ENCODE results near the gene CCDC112.
"Not testable (repeated sequence)": the region's sequence is repeated elsewhere in the genome, so short reads cannot be mapped to it uniquely, and the experiment has no call there.

The CCDC112 gene

GRCh38 chr5:115330830-115331229, 34.4 kb upstream of the CCDC112 start:
- DNase-seq (ENCODE audit: low spot score): no peak
- ChIA-PET CTCF (interaction anchor here (0.9 kb wide), 1 partner anchor 245 kb away, joined by 3 read pairs; no protein-coding TSS in a partner anchor), POLR2A (ENCODE audit: low non-redundant PET) (no interaction called here)
- no peak for TF ChIP-seq CTCF (conservative IDR thresholded peaks at IDR 0.05; ENCODE audit: low read depth)
- no peak overlapping the region for H3K27ac ChIP-seq

- CTCF ChIA-PET: no interaction called here
- no peak for TF ChIP-seq CTCF (conservative IDR thresholded peaks at IDR 0.05; ENCODE audit: low read depth)
- POLR2A ChIA-PET (ENCODE audit: low non-redundant PET): no interaction called here
- H3K27ac ChIP-seq: no peak overlapping the region
- DNase-seq (ENCODE audit: low spot score): no peak
Observed at GRCh38 chr5:115329475-115329874, 33.0 kb upstream of the CCDC112 start.

- POLR2A ChIA-PET (ENCODE audit: low non-redundant PET); CTCF ChIA-PET; H3K27ac ChIP-seq; DNase-seq (ENCODE audit: low spot score): not testable (repeated sequence)
Observed at GRCh38 chr5:115328617-115329274, 32.3 kb upstream of the CCDC112 start.

- ChIA-PET POLR2A (ENCODE audit: low non-redundant PET) (no interaction called here), CTCF (interaction anchor here (0.6 to 0.9 kb wide), 2 partner anchors 18 to 107 kb away, joined by 3 read pairs; no protein-coding TSS in a partner anchor)
- DNase-seq (ENCODE audit: low spot score): no peak
- TF ChIP-seq CTCF (conservative IDR thresholded peaks at IDR 0.05; ENCODE audit: low read depth): no peak
- no peak overlapping the region for H3K27ac ChIP-seq
Observed at GRCh38 chr5:115325296-115325959, 29.0 kb upstream of the CCDC112 start.

GRCh38 chr5:115324021-115324420, 27.6 kb upstream of the CCDC112 start:
- no peak overlapping the region for H3K27ac ChIP-seq
- CTCF ChIA-PET: no interaction called here
- no peak for TF ChIP-seq CTCF (conservative IDR thresholded peaks at IDR 0.05; ENCODE audit: low read depth)
- POLR2A ChIA-PET (ENCODE audit: low non-redundant PET): no interaction called here
- no peak for DNase-seq (ENCODE audit: low spot score)

GRCh38 chr5:115322729-115323128, 26.3 kb upstream of the CCDC112 start:
- no peak for DNase-seq (ENCODE audit: low spot score)
- CTCF ChIA-PET: interaction anchor here (0.5 kb wide), 1 partner anchor 220 kb away, joined by 4 read pairs; no protein-coding TSS in a partner anchor
- no peak overlapping the region for H3K27ac ChIP-seq
- POLR2A ChIA-PET (ENCODE audit: low non-redundant PET): no interaction called here
- no peak for TF ChIP-seq CTCF (conservative IDR thresholded peaks at IDR 0.05; ENCODE audit: low read depth)

- TF ChIP-seq CTCF (conservative IDR thresholded peaks at IDR 0.05; ENCODE audit: low read depth): no peak
- ChIA-PET CTCF (no interaction called here), POLR2A (ENCODE audit: low non-redundant PET) (no interaction called here)
- H3K27ac ChIP-seq: no peak overlapping the region
- peak; percentile 52 for DNase-seq (ENCODE audit: low spot score)
Observed at GRCh38 chr5:115321309-115321708, 24.9 kb upstream of the CCDC112 start.

All from RWPE1 (cell line).